ENCODE results near the gene SLC2A9. TPM values are rescaled to one million over a fixed set of nuclear protein-coding genes. Genes with fewer than 3 reads are reported as not detected.

The SLC2A9 gene
- total and polyA plus RNA-seq, 2 of the 8 experiments (the other 6 are each of a cell fraction or from before 2014, with no cell fraction given) = 0.20 to 0.26 TPM

DNA sequence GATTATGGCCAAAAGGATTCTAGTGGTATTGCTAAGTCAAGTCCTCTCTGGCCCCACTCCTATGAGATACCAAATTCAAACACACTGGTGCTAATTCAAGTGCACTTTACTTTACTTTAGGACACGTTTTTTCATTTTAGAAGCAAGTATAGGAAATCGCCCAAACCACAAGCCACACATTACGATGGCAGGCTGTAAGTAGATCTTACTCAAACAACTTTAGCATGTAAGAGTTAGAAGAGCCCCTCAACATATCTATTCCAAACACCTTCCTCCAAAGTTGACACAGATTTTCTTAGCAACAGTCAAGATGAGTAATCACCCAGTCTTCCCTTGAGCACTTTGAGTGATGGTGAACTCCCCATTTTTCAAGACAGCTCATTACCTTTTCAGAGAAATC, 196.2 kb downstream of the SLC2A9 start (continued):
- TF ChIP-seq CHD7 (IDR thresholded peaks at IDR 0.05; ENCODE audit: insufficient replicate concordance, low read length) = no peak
